Stimulated activated CD8-positive, alpha-beta memory T cell treated with anti-CD3 and anti-CD28 coated beads, Interleukin-2, amount 100 ng/mL, for 48 hours (primary cell): ENCODE results near the gene ADTRP.

Experiments
- DNase-seq, 2 donors: peaks; one replicate each; pipeline ENCODE4 v3.0.0-alpha.2; 2020; ENCODE audit warnings: low read depth in 2 of 2

The ADTRP gene

DNA sequence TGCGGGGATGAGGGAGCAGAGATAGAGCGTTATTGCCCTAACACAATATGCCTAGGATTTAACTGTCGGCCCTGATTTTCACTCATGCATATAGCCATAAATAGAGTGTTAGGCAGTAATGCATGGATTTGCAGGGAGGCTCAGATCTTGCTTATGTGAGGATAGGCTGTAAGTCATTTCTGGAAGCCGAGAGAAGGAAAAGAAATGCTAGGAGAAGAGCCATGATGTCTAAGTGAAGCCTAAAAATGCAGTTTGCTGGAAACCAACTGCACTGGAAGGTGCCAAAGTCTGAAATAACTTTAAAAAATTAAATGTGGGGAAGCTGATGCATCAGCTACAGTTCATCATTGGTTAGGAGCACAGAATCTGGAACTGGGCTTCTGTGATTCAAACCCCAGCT is 54.3 kb downstream of the ADTRP start:
- no peak for DNase-seq

DNA sequence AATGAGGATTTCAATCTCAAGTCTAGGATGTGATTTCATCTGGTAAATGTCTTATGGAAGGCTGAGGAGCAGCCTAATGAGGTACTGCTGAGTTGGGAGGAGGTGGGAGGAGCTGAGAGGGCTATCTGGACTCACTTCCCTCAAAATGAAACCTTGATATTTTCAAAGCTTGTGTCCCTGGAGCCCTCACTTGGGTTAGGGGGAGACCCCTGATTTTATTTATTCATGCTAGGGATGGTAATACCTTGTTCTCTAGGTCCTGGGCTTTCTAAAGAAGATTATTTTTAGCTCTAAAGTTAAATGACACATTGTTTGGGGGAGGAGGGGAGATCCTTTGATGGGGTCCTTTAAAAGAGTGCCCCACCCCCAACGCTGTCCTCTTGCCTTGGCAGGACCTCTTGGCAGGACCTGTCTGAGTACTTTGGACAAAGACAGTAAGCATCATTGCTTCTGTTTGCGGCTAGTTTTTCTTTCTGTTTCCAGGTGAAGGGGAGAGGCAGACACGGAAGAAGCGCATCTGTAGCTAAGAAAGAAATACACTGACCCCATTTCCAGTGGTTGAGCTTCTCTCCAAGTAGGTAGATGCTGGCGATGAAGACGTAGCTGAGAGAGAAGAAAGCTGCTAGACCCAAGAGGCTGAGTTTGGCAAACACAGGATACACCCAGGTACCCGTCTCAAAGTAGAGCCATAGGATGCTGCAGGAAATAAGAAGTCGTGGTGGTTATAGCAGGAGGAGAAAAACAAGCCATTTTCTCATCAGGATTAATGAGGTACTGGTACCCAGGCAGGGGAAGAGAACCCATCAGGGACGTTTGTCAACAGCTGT is 55.6 kb downstream of the ADTRP start:
- DNase-seq = no peak

DNA sequence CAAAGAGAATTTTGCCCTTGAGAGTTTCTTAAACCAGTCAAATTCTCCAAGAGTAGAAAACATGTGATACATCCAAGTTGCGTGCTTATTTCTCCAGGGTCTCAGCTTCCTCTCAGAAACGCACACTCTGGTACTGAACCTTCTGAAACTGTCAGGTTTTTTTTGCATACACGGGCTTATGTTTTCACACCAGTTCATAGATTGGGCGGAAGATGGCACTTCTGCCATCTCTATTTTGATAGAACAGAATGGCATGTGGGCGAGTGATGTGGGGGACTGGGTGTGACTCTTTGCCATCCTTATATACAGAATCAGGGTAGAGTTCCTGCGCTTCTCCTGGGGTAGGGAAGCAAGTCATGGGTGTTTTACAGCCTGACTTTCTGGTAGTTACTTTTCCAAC is 56.4 kb downstream of the ADTRP start:
- DNase-seq = no peak

DNA sequence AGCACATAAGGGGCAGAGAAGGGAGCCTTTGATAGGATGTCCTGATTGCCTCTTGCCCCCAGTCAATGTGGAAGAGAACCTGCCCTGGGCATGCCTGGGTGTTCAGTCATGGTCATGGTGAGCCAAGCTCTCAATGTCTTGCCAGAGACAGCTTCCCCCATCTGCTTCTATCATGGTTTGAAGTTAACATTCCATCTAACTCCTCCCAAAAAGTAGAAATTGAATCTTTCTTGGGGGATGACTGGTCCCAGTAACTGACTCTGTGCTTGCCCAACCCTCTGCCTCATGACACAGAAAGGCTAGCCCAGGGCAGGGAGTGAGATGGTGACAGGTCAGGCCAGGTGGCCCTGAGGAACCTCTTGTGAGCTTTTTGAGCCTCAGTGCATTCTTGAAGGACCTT is 60.1 kb downstream of the ADTRP start:
- DNase-seq = no peak

DNA sequence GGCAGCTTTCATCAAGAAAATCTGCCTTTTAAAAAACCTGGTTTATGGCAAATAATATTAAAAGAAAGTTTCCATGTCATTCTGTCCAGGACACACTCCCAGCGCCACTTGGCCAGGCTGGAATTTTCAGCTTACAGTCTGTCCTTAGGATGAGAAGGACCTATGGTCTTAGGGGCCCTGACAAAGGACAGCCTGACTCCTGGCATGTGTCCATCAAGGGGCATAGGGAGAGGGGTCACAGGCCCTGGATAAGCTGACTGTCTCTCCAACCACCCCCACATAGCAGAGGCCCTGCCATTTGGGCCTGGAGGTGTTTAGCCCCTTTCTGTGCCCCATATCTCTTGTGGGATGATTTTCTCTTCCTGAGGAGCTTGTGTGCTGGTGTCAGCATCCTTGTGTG is 60.6 kb downstream of the ADTRP start:
- no peak for DNase-seq

DNA sequence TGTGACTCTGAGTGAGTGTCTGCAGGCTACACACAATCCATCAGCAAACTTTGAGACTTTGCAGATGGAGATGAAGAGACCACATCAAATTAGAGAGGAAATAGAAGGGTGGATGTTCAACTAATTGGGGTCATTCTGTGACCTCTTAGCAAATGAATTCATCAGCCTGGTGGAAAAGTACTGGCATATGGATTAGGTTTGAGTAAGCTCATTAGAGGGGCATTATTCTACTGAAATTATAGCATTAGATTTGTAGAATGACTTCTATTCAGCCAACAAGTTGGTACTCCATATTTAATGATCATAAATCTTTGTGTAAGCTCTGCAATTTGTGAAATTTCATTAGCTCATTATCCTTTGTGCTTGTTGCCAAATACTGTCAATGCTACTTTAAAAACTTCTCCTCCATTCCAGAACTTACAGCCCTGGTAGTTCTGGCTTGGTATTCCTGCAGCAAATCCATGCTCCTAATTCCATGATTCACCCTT is 63.8 kb downstream of the ADTRP start:
- DNase-seq = no peak

DNA sequence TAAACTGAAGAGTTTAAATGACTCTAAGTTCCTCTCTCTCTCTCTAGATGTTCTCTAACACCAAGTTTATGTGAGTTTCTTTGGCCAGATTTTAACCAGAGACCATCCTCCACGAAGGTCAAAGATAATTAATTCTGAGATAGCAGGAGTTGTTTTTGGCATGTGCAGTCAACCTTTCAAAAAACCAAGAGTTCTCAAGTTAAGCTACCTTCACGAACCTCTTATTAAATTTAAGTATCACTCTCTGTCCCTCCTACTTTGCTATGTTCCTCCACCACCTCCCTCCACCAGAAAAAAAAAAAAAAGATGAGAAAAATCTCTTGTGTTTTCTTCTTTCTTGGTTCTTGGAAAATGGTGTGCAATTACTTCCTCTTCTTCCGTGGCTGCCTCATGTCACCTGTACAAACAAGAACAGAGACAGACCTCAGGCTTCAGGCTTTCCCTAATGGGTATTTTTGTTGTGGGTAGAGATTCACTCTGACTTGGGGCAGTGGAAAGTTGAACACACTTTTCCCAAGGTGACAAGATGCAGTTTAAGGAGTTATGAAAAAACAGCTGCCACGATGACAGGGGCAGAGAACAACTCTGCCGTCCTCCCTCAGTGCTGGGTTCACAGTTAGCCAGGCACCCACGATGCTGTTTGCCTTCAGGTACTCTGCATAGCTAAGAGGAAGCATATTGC is 64.3 kb downstream of the ADTRP start:
- no peak for DNase-seq

DNA sequence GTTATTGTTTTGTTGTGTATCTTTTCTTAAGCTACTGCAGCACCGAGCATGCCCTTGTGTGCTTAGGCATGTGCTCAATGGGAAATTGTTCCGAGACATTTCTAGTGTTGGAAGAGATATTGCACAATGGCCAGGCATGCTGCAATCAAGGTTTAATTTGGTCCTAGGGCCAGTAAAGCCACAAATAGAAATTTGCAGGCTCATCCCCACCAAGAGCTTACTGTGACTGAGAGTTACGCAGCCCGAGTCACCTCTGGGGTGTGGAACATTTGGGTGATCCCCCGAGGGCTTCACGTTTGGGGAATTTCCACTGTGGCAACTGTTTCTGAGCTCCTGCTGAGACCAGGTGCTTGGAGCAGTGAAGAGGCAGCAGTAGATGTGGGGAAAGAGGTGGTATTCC is 65.8 kb downstream of the ADTRP start:
- peak in 1 of 2 donors; percentile 46 for DNase-seq

DNA sequence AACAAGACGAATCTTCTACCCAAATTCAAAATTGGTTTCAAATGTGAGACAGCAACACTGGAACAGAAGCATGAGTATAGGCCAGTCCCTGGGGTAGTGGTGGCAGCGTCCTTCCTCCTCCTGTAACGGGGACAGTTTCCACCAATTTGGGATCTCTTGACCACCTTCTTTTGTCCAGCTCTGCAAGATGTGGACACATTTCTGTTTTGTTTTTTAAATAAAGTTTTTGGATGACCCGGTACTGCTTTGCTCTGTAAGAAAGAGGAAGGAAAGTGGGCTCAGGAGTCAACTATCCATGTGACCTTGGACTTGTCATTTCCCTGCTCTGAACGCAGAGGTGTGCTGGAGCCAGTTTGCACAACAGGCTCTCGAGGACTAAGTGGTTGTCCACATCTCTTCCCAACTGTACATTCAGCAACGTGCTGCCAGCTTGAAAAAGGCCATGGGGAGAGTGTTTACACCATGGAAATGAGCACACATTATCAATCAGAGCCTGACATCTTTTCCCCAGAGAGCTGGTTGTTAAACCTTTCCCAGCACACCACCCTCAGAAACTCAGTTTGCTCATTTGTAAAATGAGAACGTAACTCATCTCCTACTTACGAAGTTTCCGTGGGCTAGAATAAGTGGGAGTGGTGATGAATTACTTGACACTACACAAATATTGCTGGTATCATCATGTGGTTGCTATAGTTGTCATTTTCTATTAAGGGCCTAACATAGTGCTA is 66.5 kb downstream of the ADTRP start:
- no peak for DNase-seq

DNA sequence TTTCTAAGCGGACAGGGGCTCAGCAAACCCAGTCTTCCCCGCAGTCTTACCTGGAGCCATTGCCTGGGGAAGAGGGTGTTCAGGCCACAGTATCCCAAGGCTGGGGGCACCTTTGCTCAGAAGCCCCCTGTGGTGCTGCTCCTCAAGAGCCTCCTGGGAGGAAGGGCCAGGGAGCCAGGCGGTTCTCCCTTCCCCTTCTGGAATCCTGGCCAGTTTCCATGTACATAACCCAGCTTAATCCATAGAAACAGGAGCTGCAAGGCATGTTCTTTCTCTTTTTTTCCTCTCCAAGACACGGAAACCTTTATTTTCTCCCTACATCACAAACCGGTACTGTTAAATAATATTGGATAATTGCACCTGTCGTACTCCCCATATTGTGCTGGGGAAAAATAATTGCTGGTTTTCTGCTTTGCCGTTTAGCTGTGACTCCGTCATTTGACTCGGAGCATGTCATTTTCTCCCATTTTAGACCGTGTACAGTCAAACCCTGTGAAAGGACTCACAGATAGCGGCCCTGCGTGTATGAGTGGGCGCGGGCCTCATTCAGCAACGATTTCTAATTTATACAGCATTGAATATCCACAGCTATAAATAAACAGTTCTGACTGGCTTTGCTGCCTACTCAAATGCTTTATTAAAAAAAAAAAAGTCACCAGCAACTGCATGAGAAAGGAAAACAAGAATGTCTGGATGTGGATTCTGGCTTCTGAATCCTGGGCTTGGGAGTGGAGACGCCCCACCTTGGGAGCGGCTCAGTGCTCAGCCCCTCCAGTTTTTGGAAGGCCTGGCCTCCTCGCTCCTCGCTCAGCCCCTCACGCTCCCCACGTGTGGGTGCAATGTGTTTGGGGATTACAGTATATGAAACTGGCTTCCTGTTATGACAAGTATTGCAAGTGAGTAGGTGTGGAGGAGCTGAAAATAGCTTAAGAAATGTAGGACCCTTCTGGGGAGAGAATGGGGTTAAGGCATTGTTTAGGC is 67.3 kb downstream of the ADTRP start:
- DNase-seq = peak; percentile 55 to 66

DNA sequence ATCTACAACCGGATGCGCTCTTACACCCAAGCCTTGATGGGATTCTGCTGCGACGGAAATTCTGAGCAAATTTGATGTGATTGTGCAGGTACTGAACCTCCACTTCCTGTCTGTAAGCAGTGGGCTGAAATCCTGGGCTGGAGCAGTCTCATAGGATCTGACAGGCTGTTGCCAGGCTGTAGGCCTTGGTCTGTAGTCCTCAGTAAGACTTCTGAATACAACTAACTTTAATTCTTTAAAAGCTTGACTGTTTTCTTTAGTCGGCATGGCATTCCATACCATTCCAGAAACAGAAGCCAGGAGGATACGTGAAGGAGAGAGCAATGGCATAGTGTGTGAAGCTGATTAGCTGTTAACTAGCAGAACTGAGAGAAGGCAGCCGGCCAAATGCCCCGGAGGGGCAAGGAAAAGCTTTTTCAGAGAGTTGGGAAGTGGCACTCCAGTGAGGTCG is 68.3 kb downstream of the ADTRP start:
- DNase-seq = no peak

DNA sequence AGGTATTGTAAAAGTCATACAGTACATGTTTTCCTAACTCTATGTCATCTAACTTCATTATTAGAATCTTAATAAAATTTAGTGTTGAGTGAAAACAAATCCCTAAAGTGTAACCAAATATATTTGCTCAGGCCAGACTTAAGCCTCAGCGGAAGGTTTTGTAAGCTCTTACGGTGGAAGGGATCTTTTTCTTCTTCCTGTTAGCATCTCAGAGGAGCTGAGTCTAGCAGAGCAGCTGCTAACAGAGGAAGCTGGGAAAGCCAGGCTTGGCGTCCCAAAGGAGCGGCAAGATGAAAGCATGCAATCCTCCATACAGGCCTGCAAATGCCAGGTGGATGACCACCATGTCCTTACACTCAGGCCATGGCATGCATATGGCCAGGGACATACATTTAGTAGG is 72.4 kb downstream of the ADTRP start:
- no peak for DNase-seq

DNA sequence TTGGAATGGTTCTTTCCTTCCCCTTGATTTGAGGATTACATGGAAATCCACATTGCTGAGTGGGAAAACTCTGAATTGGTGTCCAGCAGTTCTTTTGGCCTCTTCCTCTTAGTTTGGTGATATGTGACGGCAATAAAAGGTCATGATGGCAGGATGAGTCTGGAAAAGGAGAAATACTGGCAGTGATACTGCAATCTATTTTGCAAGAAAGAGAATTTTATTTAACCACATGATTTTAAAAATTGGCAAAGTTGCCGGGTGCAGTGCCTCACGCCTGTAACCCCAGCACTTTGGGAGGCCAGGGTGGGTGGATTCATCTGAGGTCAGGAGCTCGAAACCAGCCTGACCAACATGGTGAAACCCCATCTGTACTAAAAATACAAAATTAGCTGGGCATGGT is 73.1 kb downstream of the ADTRP start:
- DNase-seq = no peak

DNA sequence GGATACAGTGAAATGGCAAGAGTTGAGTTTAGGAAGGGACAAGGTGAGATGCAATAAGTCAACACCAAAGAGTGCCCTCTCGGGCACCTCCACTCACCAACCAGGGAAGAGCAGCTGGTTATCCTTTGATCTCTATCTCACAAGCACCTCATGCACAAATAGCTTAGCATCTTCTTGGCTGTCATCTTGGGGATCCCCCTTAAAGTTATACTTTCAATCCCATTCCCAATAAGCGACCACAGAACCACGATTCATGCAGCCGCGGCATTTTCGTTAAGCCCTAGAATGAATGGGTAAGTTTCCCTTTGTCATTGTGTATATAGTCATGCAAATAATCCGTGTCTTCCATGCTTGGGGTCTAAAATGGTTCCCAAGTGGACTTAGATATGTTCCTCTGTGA is 73.5 kb downstream of the ADTRP start:
- DNase-seq = no peak

DNA sequence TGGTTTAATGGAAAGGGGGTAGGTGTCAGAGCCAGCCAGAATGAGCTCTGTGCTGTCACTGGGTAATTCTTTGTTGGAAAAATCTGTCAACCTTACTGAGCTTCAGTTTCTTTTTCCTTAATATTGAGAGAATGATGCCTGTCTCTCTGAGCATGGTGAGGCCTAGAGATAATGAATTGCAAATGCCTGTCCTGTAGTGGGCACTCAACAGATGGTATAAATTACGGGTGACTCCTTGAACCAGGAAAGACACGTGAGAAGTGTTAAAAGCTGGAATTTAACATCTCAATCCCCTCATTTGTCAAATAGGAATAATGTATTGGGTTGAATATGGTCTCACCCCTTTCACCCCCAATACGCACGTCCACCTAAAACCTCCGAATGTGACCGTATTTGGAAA is 74.9 kb downstream of the ADTRP start:
- DNase-seq = no peak

DNA sequence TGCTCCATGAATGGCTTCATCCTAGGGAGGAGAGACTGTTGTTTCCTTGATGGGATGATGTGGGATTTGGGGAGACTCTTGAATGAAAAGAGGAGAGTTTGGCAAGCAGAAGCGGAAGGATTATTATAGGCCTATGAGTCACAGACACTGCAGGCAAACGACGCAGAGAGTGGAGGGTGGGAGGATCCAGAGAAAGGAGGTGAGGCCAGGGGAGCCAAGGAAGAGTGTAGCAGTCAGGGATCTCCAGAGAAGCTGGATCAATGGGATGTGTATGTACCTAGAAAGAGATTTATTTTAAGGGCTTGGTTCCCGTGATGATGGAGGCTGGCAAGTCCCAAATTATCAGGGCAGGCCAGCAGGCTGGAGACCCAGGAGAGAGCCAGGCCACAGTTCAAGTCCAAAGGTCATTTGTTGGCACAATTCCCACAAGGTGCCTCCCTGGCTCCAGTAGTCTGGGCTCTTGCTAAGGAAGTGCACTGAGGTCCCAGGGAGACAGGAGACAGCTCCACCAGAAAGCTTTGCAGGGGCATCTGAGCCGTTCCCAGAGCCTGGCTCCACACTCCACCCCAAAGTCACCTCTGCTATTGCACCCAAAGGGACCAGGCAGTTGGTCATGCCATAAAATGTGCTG is 76.0 kb downstream of the ADTRP start:
- DNase-seq = no peak

DNA sequence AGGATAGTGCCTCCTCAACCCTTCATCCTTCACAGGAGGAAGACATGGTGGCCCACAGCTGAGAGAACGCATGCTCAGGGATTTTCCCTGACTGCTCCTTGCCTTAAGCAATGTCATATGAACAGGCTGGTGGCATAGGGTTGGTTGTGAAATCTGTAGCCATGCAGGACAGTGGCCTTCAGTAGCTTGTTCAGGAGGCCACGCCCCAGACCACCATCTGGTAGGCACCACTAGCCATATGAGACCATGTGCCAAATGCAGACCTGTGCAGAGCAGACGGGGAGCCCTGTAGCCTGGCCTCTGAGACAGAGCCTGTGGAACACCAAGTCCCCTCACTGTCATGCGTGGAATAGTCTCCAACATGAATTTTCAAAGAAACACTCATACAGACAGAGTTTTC is 76.5 kb downstream of the ADTRP start:
- DNase-seq = no peak

DNA sequence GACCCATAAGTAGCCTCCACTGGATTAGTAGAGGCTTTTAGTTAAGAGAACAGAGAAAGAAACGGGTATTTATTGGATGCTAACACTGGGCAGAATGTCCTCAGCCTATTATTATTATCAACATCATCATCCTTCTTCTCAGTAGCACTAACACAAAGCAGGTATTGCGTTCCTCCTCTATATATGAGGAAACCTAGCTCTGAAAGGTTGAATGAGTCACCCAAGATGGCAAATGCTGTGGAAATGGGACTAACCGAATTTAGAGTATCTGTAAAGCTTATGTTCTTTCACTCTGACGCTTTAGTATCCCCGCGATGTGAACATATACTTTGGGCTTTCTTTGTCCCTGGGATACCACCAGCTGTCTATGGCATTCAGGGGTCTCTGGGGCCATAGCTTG is 77.0 kb downstream of the ADTRP start:
- DNase-seq = no peak

DNA sequence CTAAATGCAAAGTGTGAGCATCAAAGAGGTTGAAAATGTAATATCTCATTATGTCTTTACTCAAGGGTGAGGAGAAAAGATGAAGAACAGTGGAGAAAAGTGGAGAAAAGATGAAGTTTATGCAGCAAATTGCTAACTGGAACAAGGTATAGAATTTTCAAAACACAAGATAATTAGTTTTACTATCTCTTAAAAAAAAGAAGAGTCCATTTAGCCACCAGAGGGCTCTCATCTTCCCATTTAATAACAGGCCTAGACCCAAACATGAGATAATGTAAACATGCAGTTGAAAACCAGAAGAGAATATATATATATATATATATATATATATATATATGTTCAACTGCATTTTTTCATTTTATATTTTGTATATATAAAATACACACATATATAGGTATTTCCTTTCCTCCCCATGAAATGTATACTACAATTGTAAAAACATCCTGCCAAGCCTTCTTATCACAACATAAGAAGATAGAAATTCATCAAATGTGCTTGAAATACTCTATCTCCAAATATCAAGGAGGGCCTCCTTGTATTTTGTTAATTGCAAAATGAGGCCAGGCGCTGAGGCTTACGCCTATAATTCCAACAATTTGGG is 78.4 kb downstream of the ADTRP start:
- DNase-seq = no peak

DNA sequence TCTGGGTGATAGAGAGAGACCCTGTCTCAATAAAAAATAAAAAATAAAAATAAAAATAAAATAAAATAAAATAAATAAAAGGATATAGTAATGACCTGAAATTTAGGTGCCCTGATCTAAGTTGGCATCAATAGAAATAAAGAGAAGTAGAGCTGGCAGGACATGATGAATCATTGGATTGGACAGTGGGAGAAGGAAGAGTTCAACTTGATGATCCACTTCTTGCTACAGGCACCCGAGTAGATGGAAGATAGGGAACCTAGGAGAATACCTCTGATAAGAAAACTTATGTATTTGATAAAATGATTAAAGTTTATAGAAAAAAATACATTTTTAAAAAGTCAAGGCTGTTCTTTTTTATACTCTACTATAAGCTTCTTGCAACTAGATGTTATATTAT is 79.0 kb downstream of the ADTRP start:
- DNase-seq = no peak
